ENCODE results near the gene PPP1R17. TPM values are rescaled to one million over a fixed set of nuclear protein-coding genes. Genes with fewer than 3 reads are reported as not detected.

PPP1R17 gene
- total and polyA plus RNA-seq, 2 donors (not counting 3 experiments of a cell fraction or from before 2014, with no cell fraction given), result not detected

GRCh38 chr7:31683445-31684225 lies 3.4 kb upstream of the PPP1R17 start:
- Histone ChIP-seq H4K20me1 (replicated peaks; ENCODE audit: control insufficient read depth, extremely low read depth, insufficient read depth, low read length) (no peaks in the 10 kb centered on the region), H3K4me3 (replicated peaks in 1 of 3; ENCODE audit: insufficient read depth in 1 of 3, low read depth in 1 of 3, low read length in 3 of 3) (no peak overlapping the region), H3K79me2 (ENCODE audit: control insufficient read depth, insufficient read depth, low read length) (no peaks in the 10 kb centered on the region), H3K9ac (replicated peaks; ENCODE audit: extremely low read depth, insufficient read depth, low read length) (no peak overlapping the region), H3K4me2 (ENCODE audit: insufficient read depth, low read length) (no peak overlapping the region), H2AFZ (ENCODE audit: low read depth, low read length) (no peak overlapping the region), H3K27me3 (ENCODE audit: control insufficient read depth in 2 of 2, insufficient read depth in 2 of 2, low read length in 2 of 2) (peaks cover 0 to 6% of the 10 kb centered on the region in 2 experiments), H3K4me1 (ENCODE audit: control insufficient read depth, extremely low read depth, insufficient read depth, low read length) (no peaks in the 10 kb centered on the region), H3K27ac (ENCODE audit: insufficient read depth, low read depth, low read length) (no peak overlapping the region), H3K9me3 (replicated peaks; ENCODE audit: control insufficient read depth, insufficient read depth, low read length) (no peaks in the 10 kb centered on the region), H3K9me1 (replicated peaks; ENCODE audit: control insufficient read depth, extremely low read depth, insufficient read depth, low read length) (no peaks in the 10 kb centered on the region), H3K36me3 (ENCODE audit: control insufficient read depth in 2 of 2, extremely low read depth in 1 of 2, insufficient read depth in 2 of 2, low read length in 2 of 2) (no peaks in the 10 kb centered on the region)
- ChIA-PET POLR2A (no interaction called here), CTCF (no interaction called here)
- TF ChIP-seq JUN (IDR thresholded peaks at IDR 0.05; ENCODE audit: borderline replicate concordance, insufficient read depth, insufficient read length, low read depth) (no peak), CTCF (IDR thresholded peaks at IDR 0.05; ENCODE audit: extremely low read depth in 1 of 2, insufficient read depth in 1 of 2, low read depth in 1 of 2, low read length in 2 of 2) (no peak)
- dilution Hi-C loops (cut with MboI; ENCODE audit: extremely low pct_ligation_motif_present, low sequenced_read_pairs), result no loop called here
- no peak for FAIRE-seq
- DNase-seq (ENCODE audit: low read depth, low spot score), result no peak
- intact Hi-C loops (cut with micrococcal nuclease), result no loop called here
- BruUV-seq (replicated peaks), result no TSS peak

- BruUV-seq (replicated peaks), result no TSS peak
- Histone ChIP-seq H3K27ac (ENCODE audit: insufficient read depth, low read depth, low read length) (no peak overlapping the region), H3K4me2 (ENCODE audit: insufficient read depth, low read length) (no peak overlapping the region), H3K9ac (replicated peaks; ENCODE audit: extremely low read depth, insufficient read depth, low read length) (no peak overlapping the region), H3K4me1 (ENCODE audit: control insufficient read depth, extremely low read depth, insufficient read depth, low read length) (no peaks in the 10 kb centered on the region), H3K4me3 (replicated peaks in 1 of 3; ENCODE audit: insufficient read depth in 1 of 3, low read depth in 1 of 3, low read length in 3 of 3) (no peak overlapping the region), H3K9me3 (replicated peaks; ENCODE audit: control insufficient read depth, insufficient read depth, low read length) (no peaks in the 10 kb centered on the region), H3K27me3 (ENCODE audit: control insufficient read depth in 2 of 2, insufficient read depth in 2 of 2, low read length in 2 of 2) (peaks cover 0 to 9% of the 10 kb centered on the region in 2 experiments), H3K79me2 (ENCODE audit: control insufficient read depth, insufficient read depth, low read length) (no peaks in the 10 kb centered on the region), H4K20me1 (replicated peaks; ENCODE audit: control insufficient read depth, extremely low read depth, insufficient read depth, low read length) (no peaks in the 10 kb centered on the region), H3K9me1 (replicated peaks; ENCODE audit: control insufficient read depth, extremely low read depth, insufficient read depth, low read length) (no peaks in the 10 kb centered on the region), H2AFZ (ENCODE audit: low read depth, low read length) (no peak overlapping the region), H3K36me3 (ENCODE audit: control insufficient read depth in 2 of 2, extremely low read depth in 1 of 2, insufficient read depth in 2 of 2, low read length in 2 of 2) (no peaks in the 10 kb centered on the region)
- FAIRE-seq (no peak), DNase-seq (ENCODE audit: low read depth, low spot score) (no peak)
- dilution Hi-C loops (cut with MboI; ENCODE audit: extremely low pct_ligation_motif_present, low sequenced_read_pairs), result no loop called here
- intact Hi-C loops (cut with micrococcal nuclease), result no loop called here
- POLR2A ChIA-PET, result no interaction called here
- TF ChIP-seq CTCF (IDR thresholded peaks at IDR 0.05; ENCODE audit: extremely low read depth in 1 of 2, insufficient read depth in 1 of 2, low read depth in 1 of 2, low read length in 2 of 2) (no peak), MYC (IDR thresholded peaks at IDR 0.05; ENCODE audit: low read depth, low read length) (no peak), POLR2A (IDR thresholded peaks at IDR 0.05; ENCODE audit: low read depth, low read length) (no peak)
- CTCF ChIA-PET, result interaction anchor here (1.8 kb wide), 1 partner anchor 8 kb away, joined by 6 read pairs; no protein-coding TSS in a partner anchor
Measured at GRCh38 chr7:31688372-31688771, 1.4 kb downstream of the PPP1R17 start.
